ENCODE results near the gene PCNX1. TPM values are rescaled to one million over a fixed set of nuclear protein-coding genes. Genes with fewer than 3 reads are reported as not detected.

The PCNX1 gene
- total and polyA plus RNA-seq, 9 of the 15 experiments (the other 6 are each of a cell fraction or from before 2014, with no cell fraction given), result 0.30 to 4.5 (median 2.3) TPM

DNA sequence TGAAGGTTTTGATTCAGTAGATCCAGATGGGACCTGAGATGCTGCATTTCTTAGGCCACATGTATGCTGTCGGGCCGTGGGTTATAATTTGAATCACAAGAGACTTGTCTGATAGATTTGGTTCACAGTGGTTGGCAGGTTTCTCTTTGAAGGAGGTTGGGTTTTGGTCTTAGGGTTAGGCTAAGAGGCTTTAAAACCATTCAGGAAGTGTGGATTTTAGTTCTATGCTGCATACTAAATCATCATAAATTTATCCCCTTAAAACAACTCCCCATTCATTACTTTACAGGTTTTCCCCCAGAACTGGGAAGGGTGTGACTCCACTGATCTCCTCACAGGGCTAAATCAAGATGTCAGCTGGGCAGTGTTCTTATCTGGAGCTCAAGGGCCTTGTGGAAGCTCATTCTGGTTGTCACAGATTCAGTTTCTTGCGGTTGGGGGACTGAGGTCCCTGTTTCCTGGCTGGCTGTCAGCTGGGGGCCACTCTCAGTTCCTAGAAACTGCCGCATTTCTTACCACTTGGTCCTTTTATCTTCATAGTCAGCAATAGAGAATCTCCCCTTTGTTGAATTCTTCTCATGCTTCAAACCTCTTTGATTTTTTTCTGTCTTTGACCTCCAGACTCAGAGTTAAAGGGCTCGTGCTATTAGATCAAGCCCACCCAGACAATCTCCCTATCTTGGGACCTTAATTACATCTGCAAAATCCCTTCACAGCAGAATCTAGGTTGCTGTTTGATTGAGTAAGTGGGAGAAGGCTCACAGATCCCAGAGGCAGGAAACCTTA, 20.6 kb upstream of the PCNX1 start (continued):
- TF ChIP-seq SMAD2 (IDR thresholded peaks at IDR 0.05; ENCODE audit: low read depth, low read length) (no peak), TBP (optimal IDR thresholded peaks at IDR 0.05; ENCODE audit: low read depth, low read length) (no peak), PRMT5 (CRISPR knock-in tag; IDR thresholded peaks at IDR 0.05) (no peak)

DNA sequence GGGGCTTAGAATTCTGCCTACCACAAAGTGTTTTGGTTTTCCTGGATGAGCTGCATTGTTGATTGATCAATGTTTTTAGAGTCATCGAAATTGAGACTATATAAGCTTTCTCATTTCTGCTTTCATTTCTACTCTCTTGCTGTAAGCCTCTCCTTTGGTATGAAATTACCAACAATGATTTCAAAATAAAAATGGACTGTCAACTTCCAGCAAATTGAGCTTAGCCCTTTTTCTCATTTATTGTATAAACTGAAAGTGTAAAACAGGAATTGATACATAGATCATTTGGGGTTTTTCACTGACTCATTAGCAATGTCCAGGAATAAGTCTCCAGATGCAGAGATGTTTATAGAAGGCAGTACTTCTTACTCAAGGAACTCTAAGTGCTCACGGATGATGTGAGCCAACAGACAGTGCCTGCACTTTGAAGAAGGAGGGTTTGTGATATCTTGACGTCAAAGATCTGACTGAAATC, 20.0 kb upstream of the PCNX1 start:
- no TSS peak for BruUV-seq (replicated peaks)
- 0% methylated on average over 3 of the region's 3 CpGs for WGBS (ENCODE audit: insufficient coverage, low coverage, missing lambda C conversion rate)
- Histone ChIP-seq H3K4me1 (replicated peaks in 1 of 2; ENCODE audit: control insufficient read depth in 2 of 2, insufficient read depth in 2 of 2, low read length in 2 of 2) (peaks cover 0 to 3% of the 10 kb centered on the region in 2 experiments; a peak in 3 of 5 replicates), H3K27ac (ENCODE audit: extremely low read depth, low read depth, low read length) (no peak overlapping the region), H3K4me2 (ENCODE audit: insufficient read depth, low read length) (no peak overlapping the region), H2AFZ (ENCODE audit: low read depth, low read length) (no peak overlapping the region), H3K9ac (ENCODE audit: insufficient read depth in 1 of 2, low read depth in 2 of 2, low read length in 2 of 2) (no peak overlapping the region), H3K36me3 (ENCODE audit: control insufficient read depth, insufficient read depth, low read length) (no peaks in the 10 kb centered on the region), H3K79me2 (ENCODE audit: control insufficient read depth, insufficient read depth, low read length) (no peaks in the 10 kb centered on the region), H3K9me3 (replicated peaks; ENCODE audit: control insufficient read depth, insufficient read depth, low read depth, low read length) (no peaks in the 10 kb centered on the region), H3K4me3 (no peak overlapping the region), H4K20me1 (replicated peaks; ENCODE audit: control insufficient read depth, insufficient read depth, low read length) (no peaks in the 10 kb centered on the region), H3K9me1 (ENCODE audit: control insufficient read depth, insufficient read depth, low read length) (no peaks in the 10 kb centered on the region), H3K27me3 (ENCODE audit: control insufficient read depth in 2 of 2, insufficient read depth in 2 of 2, low read length in 2 of 2) (no peaks in the 10 kb centered on the region; a peak in 1 of 5 replicates)
- TF ChIP-seq ELF1 (tag; IDR thresholded peaks at IDR 0.05) (no peak), GTF2E2 (tag; IDR thresholded peaks at IDR 0.05) (0 out of 2 replicates have a peak, but pooled peaks have one; percentile 21)
- in situ Hi-C loops (cut with MboI) (no loop called here), intact Hi-C loops (cut with micrococcal nuclease) (no loop called here)
- DNase-seq (ENCODE audit: extremely low read depth in 1 of 4, low spot score in 3 of 4) (no peak), ATAC-seq (no peak), FAIRE-seq (no peak)
- POLR2A ChIA-PET, result interaction anchor here (0.6 kb wide), 1 partner anchor 120 kb away, joined by 3 read pairs; no protein-coding TSS in a partner anchor
- CTCF ChIA-PET (ENCODE audit: low intra/inter-chr PET ratio), result no interaction called here
